GM23338 (cell line): ENCODE data around the gene MTA3. TPM values are rescaled to one million over a fixed set of nuclear protein-coding genes. Genes with fewer than 3 reads are reported as not detected.

Experiments used
- ATAC-seq: fragments of 200-7000 bp; cut with Tn5 transposase; 3 replicates; pipeline ENCODE4 v1.9.1; 2020
- DNase-seq: peaks from one replicate; pipeline ENCODE4 v3.0.0-alpha.2; 2015; ENCODE audit warnings: low spot score
- H2AFZ ChIP-seq: fragments of 200-600 bp; sonication (generic); 2 replicates; pipeline ENCODE4 v1.8.0; 2016; ENCODE audit warnings: antibody characterized with exemption, mild to moderate bottlenecking, moderate library complexity
- H3F3A ChIP-seq: fragments of 200-600 bp; sonication (generic); replicated peaks from 2 replicates; pipeline ENCODE4 v1.8.0; 2017; ENCODE audit warnings: antibody characterized with exemption, mixed run types, low read depth
- H3K27ac ChIP-seq: fragments of 200-600 bp; sonication (generic); 2 replicates; pipeline ENCODE4 v1.6.1; 2016; ENCODE audit warnings: low read depth
- H3K27me3 ChIP-seq: fragments of 200-600 bp; sonication (generic); 2 replicates; pipeline ENCODE4 v1.8.0; 2016; ENCODE audit warnings: mild to moderate bottlenecking, mixed run types, moderate library complexity; ENCODE audit not compliant: insufficient read depth
- H3K36me3 ChIP-seq: fragments of 200-600 bp; sonication (generic); 2 replicates; pipeline ENCODE4 v1.8.0; 2016; ENCODE audit warnings: mild to moderate bottlenecking; ENCODE audit not compliant: insufficient read depth
- H3K4me1 ChIP-seq: fragments of 200-600 bp; sonication (generic); 2 replicates; pipeline ENCODE4 v1.8.0; 2016; ENCODE audit warnings: mild to moderate bottlenecking, moderate library complexity; ENCODE audit not compliant: insufficient read depth
- H3K4me2 ChIP-seq: fragments of 200-600 bp; sonication (generic); 2 replicates; pipeline ENCODE4 v1.7.1; 2017; ENCODE audit warnings: mixed run types
- H3K4me3 ChIP-seq: fragments of 200-600 bp; sonication (generic); 2 replicates; pipeline ENCODE4 v1.6.1; 2016; ENCODE audit warnings: mixed run types
- H3K79me2 ChIP-seq: fragments of 200-600 bp; sonication (generic); replicated peaks from 2 replicates; pipeline ENCODE4 v1.8.0; 2017; ENCODE audit warnings: mild to moderate bottlenecking; ENCODE audit not compliant: insufficient read depth
- H3K9me2 ChIP-seq: fragments of 200-600 bp; sonication (generic); 2 replicates; pipeline ENCODE4 v1.8.0; 2017; ENCODE audit not compliant: insufficient read depth
- H4K20me1 ChIP-seq: fragments of 200-600 bp; sonication (generic); replicated peaks from 2 replicates; pipeline ENCODE4 v1.8.0; 2017; ENCODE audit warnings: mild to moderate bottlenecking; ENCODE audit not compliant: insufficient read depth
- H3K27ac Mint-ChIP-seq: 2 replicates; pipeline ENCODE4 v1.8.0; 2020; ENCODE audit warnings: inconsistent platforms, mild to moderate bottlenecking, moderate library complexity, mixed read lengths
- H3K27me3 Mint-ChIP-seq: 3 replicates; pipeline ENCODE4 v1.8.0; 2022; ENCODE audit warnings: low read depth, mild to moderate bottlenecking, moderate library complexity, mixed read lengths, inconsistent platforms; ENCODE audit not compliant: insufficient read depth, poor library complexity
- H3K36me3 Mint-ChIP-seq: 3 replicates; pipeline ENCODE4 v1.8.0; 2021; ENCODE audit warnings: low read depth, mild to moderate bottlenecking, inconsistent platforms, moderate library complexity, mixed read lengths
- H3K4me1 Mint-ChIP-seq: 3 replicates; pipeline ENCODE4 v1.8.0; 2020; ENCODE audit warnings: mild to moderate bottlenecking, inconsistent platforms, mixed read lengths
- H3K4me3 Mint-ChIP-seq: 3 replicates; pipeline ENCODE4 v1.8.0; 2021; ENCODE audit warnings: moderate library complexity, mild to moderate bottlenecking, inconsistent platforms, mixed read lengths
- H3K9me3 Mint-ChIP-seq: 3 replicates; pipeline ENCODE4 v1.8.0; 2020; ENCODE audit warnings: moderate library complexity, mild to moderate bottlenecking, inconsistent platforms, mixed read lengths
- CREB1 ChIP-seq: fragments of 250-450 bp; sonication (Bioruptor Pico); IDR thresholded peaks from 2 replicates; pipeline ENCODE4 v1.5.0; 2020; ENCODE audit warnings: low read depth, mild to moderate bottlenecking, moderate library complexity
- POLR2AphosphoS5 ChIP-seq: IDR thresholded peaks from 2 replicates; pipeline ENCODE4 v1.6.1; 2016; ENCODE audit warnings: antibody characterized with exemption, low read depth
- STAT1 ChIP-seq: IDR thresholded peaks from one replicate; pipeline ENCODE4 v1.6.1; 2016; ENCODE audit warnings: antibody characterized with exemption; ENCODE audit not compliant: unreplicated experiment
- ZNF114 ChIP-seq: fragments of 250-450 bp; sonication (Bioruptor Pico); IDR thresholded peaks from 2 replicates; pipeline ENCODE4 v1.5.0; 2020; ENCODE audit warnings: mild to moderate bottlenecking, moderate library complexity
- ZNF331 ChIP-seq: fragments of 250-450 bp; sonication (Bioruptor Pico); IDR thresholded peaks from 2 replicates; pipeline ENCODE4 v1.5.0; 2020; ENCODE audit warnings: low read depth, mild to moderate bottlenecking, moderate library complexity
- polyA plus RNA-seq: library from polyadenylated mRNA; unstranded; fragments of >200 nt; fragmentation: Nextera tagmentation; extraction: Ambion mirVana; gene quantifications from 2 replicates; pipeline ENCODE4 v1.2.1, GENCODE V29; 2016
- total RNA-seq: library from RNA; depleted of rRNA; stranded (reverse); fragments of >200 nt; shearing (Covaris generic); gene quantifications from 2 replicates; pipeline ENCODE4 v1.2.3, GENCODE V29; 2014
- TF ChIP-seq, protein P1 (sequence below): IDR thresholded peaks from 2 replicates; pipeline ENCODE4 v1.6.1; 2016; ENCODE audit warnings: antibody characterized with exemption
- TF ChIP-seq, protein P2 (sequence below), 2 experiments: fragments of 200-600 bp in 1 of 2; sonication (generic) in 1 of 2; conservative IDR thresholded peaks; 2 replicates each; pipeline versions ENCODE4 v1.5.1 to v1.6.1; 2016 to 2017; ENCODE audit warnings: antibody characterized with exemption in 2 of 2, low read depth in 2 of 2, mild to moderate bottlenecking in 2 of 2, moderate library complexity in 1 of 2

MTA3 gene
- total and polyA plus RNA-seq, 2 experiments from 2014 or later = 162 to 208 TPM

DNA sequence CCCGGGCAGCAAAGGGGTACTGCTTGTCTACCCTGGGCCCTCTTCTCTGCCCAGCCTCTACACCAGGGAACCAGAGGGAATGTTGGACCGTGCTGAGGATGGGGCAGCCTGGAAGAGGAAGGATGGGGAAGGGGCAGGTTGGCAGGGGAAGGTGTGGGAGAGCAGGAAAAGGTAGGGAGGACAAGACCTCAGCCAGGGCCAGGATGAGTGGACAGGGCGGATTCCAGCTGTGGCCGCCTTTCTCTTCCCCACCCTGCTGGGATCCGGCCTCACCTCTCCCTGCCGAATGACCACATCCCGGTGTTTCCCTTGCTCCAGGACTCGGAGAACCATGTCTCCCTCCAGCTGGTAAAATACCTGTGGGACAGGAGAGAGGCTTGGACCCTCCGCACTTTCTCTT lies 215.1 kb downstream of the MTA3 start:
- no peaks in the 10 kb centered on the region for H3K9me2 ChIP-seq
- H3F3A ChIP-seq = no peaks in the 10 kb centered on the region
- no peak overlapping the region for H2AFZ ChIP-seq
- TF ChIP-seq, protein P1, sequence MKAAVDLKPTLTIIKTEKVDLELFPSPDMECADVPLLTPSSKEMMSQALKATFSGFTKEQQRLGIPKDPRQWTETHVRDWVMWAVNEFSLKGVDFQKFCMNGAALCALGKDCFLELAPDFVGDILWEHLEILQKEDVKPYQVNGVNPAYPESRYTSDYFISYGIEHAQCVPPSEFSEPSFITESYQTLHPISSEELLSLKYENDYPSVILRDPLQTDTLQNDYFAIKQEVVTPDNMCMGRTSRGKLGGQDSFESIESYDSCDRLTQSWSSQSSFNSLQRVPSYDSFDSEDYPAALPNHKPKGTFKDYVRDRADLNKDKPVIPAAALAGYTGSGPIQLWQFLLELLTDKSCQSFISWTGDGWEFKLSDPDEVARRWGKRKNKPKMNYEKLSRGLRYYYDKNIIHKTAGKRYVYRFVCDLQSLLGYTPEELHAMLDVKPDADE = no peak
- TF ChIP-seq ZNF331 (CRISPR knock-in tag) = no peak
- TF ChIP-seq STAT1 = no peak
- no peak for TF ChIP-seq POLR2AphosphoS5
- no peak for TF ChIP-seq ZNF114
- TF ChIP-seq, protein P2, sequence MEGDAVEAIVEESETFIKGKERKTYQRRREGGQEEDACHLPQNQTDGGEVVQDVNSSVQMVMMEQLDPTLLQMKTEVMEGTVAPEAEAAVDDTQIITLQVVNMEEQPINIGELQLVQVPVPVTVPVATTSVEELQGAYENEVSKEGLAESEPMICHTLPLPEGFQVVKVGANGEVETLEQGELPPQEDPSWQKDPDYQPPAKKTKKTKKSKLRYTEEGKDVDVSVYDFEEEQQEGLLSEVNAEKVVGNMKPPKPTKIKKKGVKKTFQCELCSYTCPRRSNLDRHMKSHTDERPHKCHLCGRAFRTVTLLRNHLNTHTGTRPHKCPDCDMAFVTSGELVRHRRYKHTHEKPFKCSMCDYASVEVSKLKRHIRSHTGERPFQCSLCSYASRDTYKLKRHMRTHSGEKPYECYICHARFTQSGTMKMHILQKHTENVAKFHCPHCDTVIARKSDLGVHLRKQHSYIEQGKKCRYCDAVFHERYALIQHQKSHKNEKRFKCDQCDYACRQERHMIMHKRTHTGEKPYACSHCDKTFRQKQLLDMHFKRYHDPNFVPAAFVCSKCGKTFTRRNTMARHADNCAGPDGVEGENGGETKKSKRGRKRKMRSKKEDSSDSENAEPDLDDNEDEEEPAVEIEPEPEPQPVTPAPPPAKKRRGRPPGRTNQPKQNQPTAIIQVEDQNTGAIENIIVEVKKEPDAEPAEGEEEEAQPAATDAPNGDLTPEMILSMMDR (conservative IDR thresholded peaks at IDR 0.05; ENCODE audit: low read depth in 2 of 2) = no peak
- no peak for TF ChIP-seq CREB1
- no peaks in the 10 kb centered on the region for H4K20me1 ChIP-seq
- no peak overlapping the region for H3K4me2 ChIP-seq
- H3K27ac ChIP-seq = no peak overlapping the region
- Mint-ChIP-seq H3K9me3 (peaks cover 38% of the 10 kb centered on the region), H3K27me3 (peaks cover 4% of the 10 kb centered on the region), H3K4me1 (peaks cover 5% of the 10 kb centered on the region; the same call in 1 of the 3 replicates), H3K36me3 (peaks cover 40% of the 10 kb centered on the region), H3K4me3 (no peak overlapping the region), H3K27ac (no peak overlapping the region)
- no peaks in the 10 kb centered on the region for H3K27me3 ChIP-seq
- ATAC-seq (no peak), DNase-seq (no peak)
- no peaks in the 10 kb centered on the region for H3K4me1 ChIP-seq
- peaks cover 20% of the 10 kb centered on the region for H3K36me3 ChIP-seq
- no peaks in the 10 kb centered on the region for H3K79me2 ChIP-seq
- H3K4me3 ChIP-seq = no peak overlapping the region

DNA sequence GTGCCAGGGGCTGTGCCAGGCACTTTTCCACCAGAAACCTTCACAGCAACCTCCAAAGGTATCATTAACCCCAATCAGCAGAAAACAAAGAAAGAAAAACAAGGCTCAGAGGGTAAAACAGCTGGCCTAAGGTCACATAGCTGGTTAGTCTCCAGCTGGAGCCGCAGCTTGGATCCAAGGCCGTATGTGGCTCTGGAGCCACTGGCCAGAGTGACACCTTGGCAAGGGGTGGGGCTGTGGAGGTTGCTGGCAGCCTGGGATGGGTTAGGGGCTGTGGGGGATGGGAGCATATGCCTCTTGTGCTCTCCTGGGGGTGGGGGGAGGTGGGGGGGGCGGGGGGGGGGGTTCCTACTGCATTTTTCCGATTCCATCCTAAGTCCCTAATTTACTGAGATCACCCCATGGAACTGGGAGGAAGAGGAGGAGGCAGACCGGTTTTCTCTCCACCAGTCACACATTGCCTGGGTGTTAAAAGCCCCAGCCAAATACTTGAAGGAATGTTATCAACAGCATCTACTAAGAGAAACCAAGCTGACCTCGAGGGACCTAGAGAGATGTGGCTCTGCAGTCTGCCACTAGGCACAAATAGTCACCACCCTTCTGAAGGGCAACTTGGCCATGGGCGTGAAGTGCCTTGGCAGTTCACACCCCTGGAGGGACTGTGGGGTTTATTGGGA lies 215.9 kb downstream of the MTA3 start:
- H3K4me2 ChIP-seq = no peak overlapping the region
- Mint-ChIP-seq H3K27ac (no peak overlapping the region), H3K9me3 (peaks cover 29% of the 10 kb centered on the region), H3K36me3 (peaks cover 33% of the 10 kb centered on the region), H3K27me3 (peaks cover 4% of the 10 kb centered on the region), H3K4me3 (no peak overlapping the region), H3K4me1 (peaks cover 5% of the 10 kb centered on the region; the same call in 1 of the 3 replicates)
- H2AFZ ChIP-seq = no peak overlapping the region
- no peak overlapping the region for H3K4me3 ChIP-seq
- no peaks in the 10 kb centered on the region for H3K27me3 ChIP-seq
- no peaks in the 10 kb centered on the region for H3K4me1 ChIP-seq
- H3K27ac ChIP-seq = no peak overlapping the region
- DNase-seq = no peak
- no peaks in the 10 kb centered on the region for H4K20me1 ChIP-seq
- no peaks in the 10 kb centered on the region for H3F3A ChIP-seq
- TF ChIP-seq ZNF331 (CRISPR knock-in tag) = no peak
- H3K9me2 ChIP-seq = no peaks in the 10 kb centered on the region
- no peaks in the 10 kb centered on the region for H3K79me2 ChIP-seq
- ATAC-seq = no peak; the same call in 2 of the 3 replicates
- peaks cover 13% of the 10 kb centered on the region; the same call in 1 of the 2 replicates for H3K36me3 ChIP-seq
